GM12875 (cell line): Measurements from ENCODE around the gene TNFSF13B.

ENCODE experiments used
- H3K4me3 ChIP-seq: one replicate; pipeline ENCODE4 v1.5.1; 2011; ENCODE audit warnings: low read depth, low read length, control low read depth
- CTCF ChIP-seq: IDR thresholded peaks from 2 replicates; pipeline ENCODE4 v1.5.1; 2011; ENCODE audit warnings: low read depth, mild to moderate bottlenecking, control low read depth, inconsistent platforms, low read length, moderate library complexity, borderline replicate concordance; ENCODE audit not compliant: insufficient read depth

TNFSF13B gene

GRCh38 chr13:108268466-108269112 lies 929 bp upstream of the TNFSF13B start:
- no peak for TF ChIP-seq CTCF
- H3K4me3 ChIP-seq: no peak overlapping the region

GRCh38 chr13:108270442-108270841 lies 924 bp downstream of the TNFSF13B start:
- TF ChIP-seq CTCF: no peak
- peak overlapping the region; percentile 38 for H3K4me3 ChIP-seq

GRCh38 chr13:108272333-108272732 lies 2.8 kb downstream of the TNFSF13B start:
- no peak for TF ChIP-seq CTCF
- no peak overlapping the region for H3K4me3 ChIP-seq

GRCh38 chr13:108273429-108274118 lies 4.1 kb downstream of the TNFSF13B start:
- no peak for TF ChIP-seq CTCF
- no peak overlapping the region for H3K4me3 ChIP-seq

GRCh38 chr13:108274718-108275117 lies 5.2 kb downstream of the TNFSF13B start:
- no peak for TF ChIP-seq CTCF
- no peak overlapping the region for H3K4me3 ChIP-seq

GRCh38 chr13:108276060-108276459 lies 6.5 kb downstream of the TNFSF13B start:
- no peak overlapping the region for H3K4me3 ChIP-seq
- TF ChIP-seq CTCF: no peak

GRCh38 chr13:108278466-108278865 lies 8.9 kb downstream of the TNFSF13B start:
- no peak for TF ChIP-seq CTCF

More at GRCh38 chr13:108278466-108278865, 8.9 kb downstream of the TNFSF13B start:
- no peak overlapping the region for H3K4me3 ChIP-seq
